ENCODE data around the gene FRMPD1. TPM values are rescaled to one million over a fixed set of nuclear protein-coding genes. Genes with fewer than 3 reads are reported as not detected.

Gene FRMPD1
- total RNA-seq, 1 donor from 2014 or later, result 0.07 TPM

GRCh38 chr9:37752642-37753488, 102.1 kb downstream of the FRMPD1 start:
- H3K27ac ChIP-seq (ENCODE audit: low read depth, low read length), result no peak overlapping the region
- H3K9ac ChIP-seq (ENCODE audit: low read length), result peak overlapping the region; percentile 89
- FAIRE-seq (no peak), DNase-seq (ENCODE audit: low read depth) (no peak)
- H2AFZ ChIP-seq (ENCODE audit: low read depth, low read length), result peak overlapping the region; percentile 96
- no peaks in the 10 kb centered on the region for H4K20me1 ChIP-seq (ENCODE audit: insufficient read depth, low read length)
- peaks cover 6% of the 10 kb centered on the region for H3K4me1 ChIP-seq (ENCODE audit: insufficient read depth, low read length)
- H3K4me3 ChIP-seq (ENCODE audit: insufficient read depth, low read depth, low read length), result peak overlapping the region; percentile 74
- H3K79me2 ChIP-seq (ENCODE audit: insufficient read depth, low read length), result peaks cover 10% of the 10 kb centered on the region
- Mint-ChIP-seq H3K36me3 (ENCODE audit: low read depth, unreplicated experiment) (no peaks in the 10 kb centered on the region), H3K27ac (ENCODE audit: unreplicated experiment) (peak overlapping the region; percentile 75), H3K4me1 (ENCODE audit: low read depth, unreplicated experiment) (no peaks in the 10 kb centered on the region), H3K9me3 (ENCODE audit: unreplicated experiment) (peaks cover 2% of the 10 kb centered on the region), H3K4me3 (ENCODE audit: unreplicated experiment) (peak overlapping the region; percentile 95), H3K27me3 (ENCODE audit: low read depth, unreplicated experiment) (no peaks in the 10 kb centered on the region)
- peak overlapping the region; percentile 85 for H3K4me2 ChIP-seq (ENCODE audit: low read length)
- H3K36me3 ChIP-seq (ENCODE audit: insufficient read depth, low read length), result no peaks in the 10 kb centered on the region
- no peak for TF ChIP-seq EZH2 (IDR thresholded peaks at IDR 0.05; ENCODE audit: insufficient read depth, low read length)
- TF ChIP-seq CTCF (IDR thresholded peaks at IDR 0.05; ENCODE audit: insufficient read depth, low read depth, low read length), result no peak
- H3K27me3 ChIP-seq (ENCODE audit: insufficient read depth, low read length), result no peaks in the 10 kb centered on the region
- H3K9me3 ChIP-seq (ENCODE audit: insufficient read depth, low read depth, low read length), result no peaks in the 10 kb centered on the region

- Histone ChIP-seq H3K9ac (ENCODE audit: low read length) (peak within 1 kb of the TSS; percentile 89), H3K4me3 (ENCODE audit: insufficient read depth, low read depth, low read length) (peak within 1 kb of the TSS; percentile 74), H3K27me3 (ENCODE audit: insufficient read depth, low read length) (no peaks in the 10 kb centered on the region), H3K4me1 (ENCODE audit: insufficient read depth, low read length) (peaks cover 6% of the 10 kb centered on the region), H3K4me2 (ENCODE audit: low read length) (peak within 1 kb of the TSS; percentile 85), H3K36me3 (ENCODE audit: insufficient read depth, low read length) (no peaks in the 10 kb centered on the region), H3K79me2 (ENCODE audit: insufficient read depth, low read length) (peaks cover 10% of the 10 kb centered on the region), H3K9me3 (ENCODE audit: insufficient read depth, low read depth, low read length) (no peaks in the 10 kb centered on the region), H3K27ac (ENCODE audit: low read depth, low read length) (peak within 1 kb of the TSS; percentile 74), H4K20me1 (ENCODE audit: insufficient read depth, low read length) (no peaks in the 10 kb centered on the region), H2AFZ (ENCODE audit: low read depth, low read length) (peak within 1 kb of the TSS; percentile 96)
- peak; percentile 63 for DNase-seq (ENCODE audit: low read depth)
- Mint-ChIP-seq H3K4me1 (ENCODE audit: low read depth, unreplicated experiment) (no peaks in the 10 kb centered on the region), H3K9me3 (ENCODE audit: unreplicated experiment) (peaks cover 2% of the 10 kb centered on the region), H3K36me3 (ENCODE audit: low read depth, unreplicated experiment) (no peaks in the 10 kb centered on the region), H3K27me3 (ENCODE audit: low read depth, unreplicated experiment) (no peaks in the 10 kb centered on the region), H3K27ac (ENCODE audit: unreplicated experiment) (peak within 1 kb of the TSS; percentile 75), H3K4me3 (ENCODE audit: unreplicated experiment) (peak within 1 kb of the TSS; percentile 95)
- TF ChIP-seq EZH2 (IDR thresholded peaks at IDR 0.05; ENCODE audit: insufficient read depth, low read length) (no peak), CTCF (IDR thresholded peaks at IDR 0.05; ENCODE audit: insufficient read depth, low read depth, low read length) (no peak)
- FAIRE-seq, result no peak
Observed at GRCh38 chr9:37753489-37754190, 102.9 kb downstream of the FRMPD1 start, which contains the start of gene TRMT10B. TSS of gene TRMT10B (plus strand) at chr9:37753805. CDS start at chr9:37761932, 8,127 bp downstream.
